DND-41 (cell line): Measurements from ENCODE around the gene TMC7.

Experiments used
- ATAC-seq: fragments of 200-7000 bp; cut with Tn5 transposase; 3 replicates; pipeline ENCODE4 v1.9.1; 2021; ENCODE audit warnings: low read depth; ENCODE audit not compliant: insufficient read depth
- DNase-seq: peaks from one replicate; pipeline ENCODE4 v3.0.0-alpha.2; 2020
- H2AFZ ChIP-seq: 2 replicates; pipeline ENCODE4 v1.6.0; 2012; ENCODE audit warnings: low read depth, low read length
- H3K27ac ChIP-seq: 2 replicates; pipeline ENCODE4 v1.5.1; 2012; ENCODE audit warnings: low read length, inconsistent platforms
- H3K27me3 ChIP-seq: fragments of 200-600 bp; sonication (generic); 2 replicates; pipeline ENCODE4 v1.6.0; 2012; ENCODE audit warnings: low read length, mild to moderate bottlenecking, inconsistent platforms; ENCODE audit not compliant: insufficient read depth, poor library complexity
- H3K36me3 ChIP-seq: 2 replicates; pipeline ENCODE4 v1.5.1; 2012; ENCODE audit warnings: low read length, inconsistent platforms; ENCODE audit not compliant: insufficient read depth
- H3K4me1 ChIP-seq: 2 replicates; pipeline ENCODE4 v1.5.1; 2012; ENCODE audit warnings: mild to moderate bottlenecking, low read length; ENCODE audit not compliant: insufficient read depth
- H3K4me2 ChIP-seq: 2 replicates; pipeline ENCODE4 v1.6.0; 2012; ENCODE audit warnings: mild to moderate bottlenecking, moderate library complexity, low read length, inconsistent platforms; ENCODE audit not compliant: insufficient read depth
- H3K4me3 ChIP-seq, 2 experiments: fragments of 200-600 bp in 1 of 2; shearing (Covaris generic) in 1 of 2; 2 replicates each; pipeline ENCODE4 v1.5.1; 2012 to 2016; ENCODE audit warnings: inconsistent platforms in 2 of 2, low read length in 2 of 2, mild to moderate bottlenecking in 2 of 2, low read depth in 1 of 2, moderate library complexity in 1 of 2
- H3K79me2 ChIP-seq: 2 replicates; pipeline ENCODE4 v1.6.0; 2012; ENCODE audit warnings: low read length, inconsistent platforms; ENCODE audit not compliant: insufficient read depth
- H3K9ac ChIP-seq: 2 replicates; pipeline ENCODE4 v1.6.0; 2012; ENCODE audit warnings: low read depth, mild to moderate bottlenecking, inconsistent platforms, low read length, moderate library complexity
- H3K9me3 ChIP-seq: 2 replicates; pipeline ENCODE4 v1.5.1; 2012; ENCODE audit warnings: low read length, moderate library complexity, mild to moderate bottlenecking, inconsistent platforms; ENCODE audit not compliant: insufficient read depth, severe bottlenecking
- H4K20me1 ChIP-seq: 2 replicates; pipeline ENCODE4 v1.6.0; 2012; ENCODE audit warnings: low read length; ENCODE audit not compliant: insufficient read depth
- EZH2 ChIP-seq: IDR thresholded peaks from 3 replicates; pipeline ENCODE4 v1.6.1; 2012; ENCODE audit warnings: borderline replicate concordance, low read depth, mild to moderate bottlenecking, moderate library complexity, low read length, inconsistent platforms; ENCODE audit not compliant: severe bottlenecking
- TF ChIP-seq, protein P1 (sequence below): IDR thresholded peaks from 2 replicates; pipeline ENCODE4 v1.5.1; 2012; ENCODE audit warnings: borderline replicate concordance, low read length, moderate library complexity, mild to moderate bottlenecking; ENCODE audit not compliant: poor library complexity, severe bottlenecking; ENCODE audit errors: extremely low read depth

Gene TMC7

DNA sequence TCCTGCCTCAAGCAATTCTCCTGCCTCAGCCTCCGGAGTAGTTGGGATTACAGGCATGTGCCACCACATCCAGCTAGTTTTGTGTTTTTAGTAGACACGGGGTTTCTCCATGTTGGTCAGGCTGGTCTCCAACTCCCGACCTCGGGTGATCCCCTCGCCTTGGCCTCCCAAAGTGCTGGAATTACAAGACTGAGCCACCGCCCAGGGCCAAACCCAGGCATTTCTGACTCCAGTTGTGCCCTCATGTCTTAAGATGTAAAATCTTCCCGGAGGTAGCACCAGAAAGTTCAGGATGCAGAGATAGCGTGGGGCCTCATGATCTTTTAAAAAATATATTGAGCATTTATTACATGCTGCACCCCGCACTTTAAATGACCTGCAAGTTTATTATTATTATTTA is 44.7 kb upstream of the TMC7 start:
- Histone ChIP-seq H3K79me2 (no peaks in the 10 kb centered on the region), H3K9me3 (no peaks in the 10 kb centered on the region), H3K9ac (no peak overlapping the region), H3K4me1 (no peaks in the 10 kb centered on the region), H3K36me3 (no peaks in the 10 kb centered on the region), H3K27ac (no peak overlapping the region), H3K27me3 (no peaks in the 10 kb centered on the region), H2AFZ (no peak overlapping the region), H3K4me3 (no peak overlapping the region), H4K20me1 (no peaks in the 10 kb centered on the region), H3K4me2 (no peak overlapping the region)
- TF ChIP-seq, protein P1, sequence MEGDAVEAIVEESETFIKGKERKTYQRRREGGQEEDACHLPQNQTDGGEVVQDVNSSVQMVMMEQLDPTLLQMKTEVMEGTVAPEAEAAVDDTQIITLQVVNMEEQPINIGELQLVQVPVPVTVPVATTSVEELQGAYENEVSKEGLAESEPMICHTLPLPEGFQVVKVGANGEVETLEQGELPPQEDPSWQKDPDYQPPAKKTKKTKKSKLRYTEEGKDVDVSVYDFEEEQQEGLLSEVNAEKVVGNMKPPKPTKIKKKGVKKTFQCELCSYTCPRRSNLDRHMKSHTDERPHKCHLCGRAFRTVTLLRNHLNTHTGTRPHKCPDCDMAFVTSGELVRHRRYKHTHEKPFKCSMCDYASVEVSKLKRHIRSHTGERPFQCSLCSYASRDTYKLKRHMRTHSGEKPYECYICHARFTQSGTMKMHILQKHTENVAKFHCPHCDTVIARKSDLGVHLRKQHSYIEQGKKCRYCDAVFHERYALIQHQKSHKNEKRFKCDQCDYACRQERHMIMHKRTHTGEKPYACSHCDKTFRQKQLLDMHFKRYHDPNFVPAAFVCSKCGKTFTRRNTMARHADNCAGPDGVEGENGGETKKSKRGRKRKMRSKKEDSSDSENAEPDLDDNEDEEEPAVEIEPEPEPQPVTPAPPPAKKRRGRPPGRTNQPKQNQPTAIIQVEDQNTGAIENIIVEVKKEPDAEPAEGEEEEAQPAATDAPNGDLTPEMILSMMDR = no peak
- no peak for TF ChIP-seq EZH2
- ATAC-seq (no peak), DNase-seq (no peak)

DNA sequence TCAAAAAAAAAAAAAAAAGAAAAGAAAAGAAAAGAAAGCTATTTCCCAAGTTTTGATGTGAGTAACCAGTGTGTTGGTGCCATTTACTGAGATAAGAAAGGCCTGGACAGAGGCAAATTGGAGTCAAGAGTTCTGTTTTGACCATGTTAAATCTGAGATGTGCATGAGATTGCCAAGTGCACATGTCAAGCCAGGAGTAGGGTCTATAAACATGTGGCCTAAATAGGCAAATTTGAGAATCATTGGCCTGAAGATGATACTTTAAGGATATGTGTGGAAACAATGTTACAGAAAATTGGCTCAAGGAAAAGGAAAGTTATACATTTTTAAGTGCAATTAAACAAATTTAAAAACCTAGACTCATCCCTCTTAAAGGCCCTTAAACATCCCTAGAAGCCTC is 42.3 kb upstream of the TMC7 start:
- Histone ChIP-seq H3K36me3 (no peaks in the 10 kb centered on the region), H3K27me3 (no peaks in the 10 kb centered on the region), H3K27ac (no peak overlapping the region), H3K4me1 (peaks cover 10% of the 10 kb centered on the region), H3K4me2 (no peak overlapping the region), H3K9ac (no peak overlapping the region), H3K9me3 (no peaks in the 10 kb centered on the region), H3K4me3 (no peak overlapping the region), H4K20me1 (no peaks in the 10 kb centered on the region), H2AFZ (no peak overlapping the region), H3K79me2 (no peaks in the 10 kb centered on the region)
- DNase-seq = no peak
- no peak for ATAC-seq
- TF ChIP-seq, protein P1 = no peak
- no peak for TF ChIP-seq EZH2

DNA sequence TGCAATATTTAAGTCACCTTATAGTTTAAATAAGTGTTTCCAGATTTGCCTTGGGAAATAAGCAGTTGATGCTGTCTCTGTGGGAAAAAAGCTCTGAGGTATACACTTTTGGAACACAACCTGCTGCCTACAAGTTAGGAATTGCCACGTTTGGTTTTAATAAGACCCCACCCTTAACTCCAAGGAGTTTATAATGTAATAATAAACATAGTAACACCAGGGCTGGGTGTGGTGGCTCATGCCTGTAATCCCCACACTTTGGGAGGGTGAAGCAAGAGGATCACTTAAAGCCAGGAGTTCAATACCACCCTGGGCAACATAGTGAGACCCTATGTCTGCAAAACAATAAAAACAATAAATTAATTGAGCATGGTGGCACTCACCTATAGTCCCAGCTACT is 41.7 kb upstream of the TMC7 start:
- Histone ChIP-seq H3K79me2 (no peaks in the 10 kb centered on the region), H3K4me1 (peaks cover 13% of the 10 kb centered on the region), H3K36me3 (no peaks in the 10 kb centered on the region), H2AFZ (no peak overlapping the region), H3K4me3 (no peak overlapping the region), H3K9me3 (no peaks in the 10 kb centered on the region), H4K20me1 (no peaks in the 10 kb centered on the region), H3K4me2 (no peak overlapping the region), H3K27ac (no peak overlapping the region), H3K9ac (no peak overlapping the region), H3K27me3 (no peaks in the 10 kb centered on the region)
- DNase-seq = no peak
- TF ChIP-seq, protein P1 = no peak
- TF ChIP-seq EZH2 = no peak
- ATAC-seq = no peak

DNA sequence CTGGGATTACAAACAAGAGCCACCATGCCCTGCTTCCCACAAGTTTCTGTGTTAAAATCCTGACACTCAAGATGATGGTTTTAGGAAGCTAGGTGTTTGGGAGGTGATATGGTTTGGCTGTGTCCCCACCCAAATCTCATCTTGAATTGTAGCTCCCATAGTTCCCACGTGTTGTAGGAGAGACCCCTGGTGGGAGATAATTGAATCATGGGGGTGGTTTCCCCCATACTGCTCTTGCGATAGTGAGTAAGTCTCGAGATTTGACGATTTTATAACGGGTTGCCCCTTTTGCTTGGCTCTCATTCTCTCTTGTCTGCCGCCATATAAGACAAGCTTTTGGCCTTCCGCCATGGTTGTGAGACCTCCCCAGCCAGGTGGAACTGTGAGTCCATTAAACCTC is 40.3 kb upstream of the TMC7 start:
- Histone ChIP-seq H3K27ac (no peak overlapping the region), H2AFZ (no peak overlapping the region), H3K4me1 (peaks cover 13% of the 10 kb centered on the region), H3K27me3 (no peaks in the 10 kb centered on the region), H3K36me3 (no peaks in the 10 kb centered on the region), H4K20me1 (no peaks in the 10 kb centered on the region), H3K9ac (no peak overlapping the region), H3K9me3 (no peaks in the 10 kb centered on the region), H3K4me2 (no peak overlapping the region), H3K4me3 (no peak overlapping the region), H3K79me2 (no peaks in the 10 kb centered on the region)
- no peak for TF ChIP-seq EZH2
- TF ChIP-seq, protein P1 = peak; percentile 19
- DNase-seq = no peak
- ATAC-seq = no peak
